HG02981 (cell line): Measurements from ENCODE around the gene ADA.
"Not testable (repeated sequence)": the region's sequence is repeated elsewhere in the genome, so short reads cannot be mapped to it uniquely, and the experiment has no call there.

Source experiments
- ATAC-seq: cut with Tn5 transposase; IDR thresholded peaks from one replicate; pipeline ENCODE4 v1.9.1; 2021; ENCODE audit warnings: mild to moderate bottlenecking, moderate library complexity; ENCODE audit not compliant: unreplicated experiment

Gene ADA

GRCh38 chr20:44601236-44601671 lies 50.2 kb downstream of the ADA start:
- no peak for ATAC-seq

DNA sequence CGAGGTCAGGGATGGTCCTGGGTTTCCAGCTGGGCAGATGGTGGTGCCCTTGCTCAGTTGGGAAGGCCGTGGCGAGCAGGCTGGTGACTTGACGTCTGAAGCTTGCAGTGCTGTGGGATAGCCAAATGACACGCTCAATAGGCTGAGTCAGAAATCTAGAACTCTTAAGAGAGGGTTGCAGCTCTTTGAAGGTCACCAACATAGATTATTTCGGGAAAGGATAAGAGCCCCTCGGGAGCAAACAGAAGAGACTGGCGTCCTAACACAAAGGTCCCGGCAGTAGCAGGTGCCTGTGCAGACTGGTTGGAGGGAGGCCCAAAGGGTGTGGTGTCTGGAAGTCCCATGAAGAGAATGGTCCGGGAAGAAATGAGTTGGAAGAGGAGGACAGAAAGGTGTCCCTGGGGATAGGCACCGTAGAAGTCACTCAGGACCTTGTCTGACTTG lies 50.7 kb downstream of the ADA start:
- no peak for ATAC-seq

GRCh38 chr20:44600301-44600700 lies 51.2 kb downstream of the ADA start:
- no peak for ATAC-seq

DNA sequence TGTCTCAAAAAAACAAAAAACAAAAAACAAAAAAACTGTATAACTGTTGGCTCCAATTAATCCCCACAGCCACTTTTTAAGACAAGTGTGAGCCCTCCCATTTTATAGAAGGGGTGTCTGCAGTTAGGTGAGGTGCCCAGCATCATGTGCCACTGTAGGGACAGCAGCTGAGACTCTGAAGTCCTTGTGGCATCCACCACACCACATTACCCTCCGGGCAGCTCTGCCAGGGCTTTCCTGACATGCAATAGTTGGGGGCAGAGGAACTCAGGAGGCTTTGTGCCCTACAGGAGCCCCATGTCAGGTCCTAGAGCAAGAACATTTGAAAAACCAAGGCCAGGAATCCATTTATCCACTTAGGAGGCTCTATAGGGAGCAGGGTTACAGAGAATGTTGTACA lies 51.8 kb downstream of the ADA start:
- ATAC-seq = no peak

GRCh38 chr20:44598423-44599305 lies 52.8 kb downstream of the ADA start:
- peak; percentile 43 for ATAC-seq

GRCh38 chr20:44597930-44598329 lies 53.6 kb downstream of the ADA start:
- no peak for ATAC-seq

GRCh38 chr20:44597516-44597915 lies 54.0 kb downstream of the ADA start:
- no peak for ATAC-seq

- ATAC-seq = no peak
Measured at GRCh38 chr20:44596876-44597275, 54.6 kb downstream of the ADA start.

DNA sequence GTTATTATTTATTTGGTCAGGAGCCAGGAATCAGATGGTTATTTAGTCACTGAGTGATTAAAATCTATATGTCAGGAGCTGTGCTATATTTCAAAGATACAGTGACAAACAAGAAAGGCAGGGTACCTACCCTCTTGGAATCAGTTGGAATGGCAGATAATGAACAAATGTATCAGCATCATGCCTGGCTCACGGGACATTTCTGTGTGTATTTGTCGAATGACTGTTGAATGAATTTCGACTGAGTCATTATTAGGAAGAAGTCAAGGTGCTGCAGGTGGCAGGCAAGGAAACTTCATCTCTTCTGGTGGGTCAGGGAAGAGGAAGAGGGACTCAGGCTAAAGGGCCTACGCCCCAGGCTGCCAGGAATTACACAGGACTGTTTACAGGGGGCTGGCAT lies 55.5 kb downstream of the ADA start:
- no peak for ATAC-seq

- ATAC-seq = peak; percentile 48
Measured at GRCh38 chr20:44594730-44595129, 56.8 kb downstream of the ADA start.

DNA sequence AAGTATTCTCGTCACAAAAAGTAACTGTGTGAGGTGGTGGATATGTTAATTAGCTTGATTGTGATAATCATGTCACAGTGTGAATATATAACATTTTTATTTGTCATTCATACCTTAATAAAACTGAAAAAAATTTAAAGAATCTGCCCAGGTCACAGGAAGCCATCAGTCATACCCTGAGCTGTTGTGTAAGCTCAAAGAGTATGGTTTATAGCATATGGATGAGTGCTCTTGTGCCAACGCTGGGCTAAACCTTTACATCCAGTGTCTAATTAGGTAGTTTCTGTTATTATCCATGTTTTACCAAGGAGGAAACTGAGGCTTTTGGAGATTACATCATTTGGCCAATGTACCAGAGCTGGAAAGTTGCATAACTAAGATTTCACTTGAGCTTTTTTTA lies 57.7 kb downstream of the ADA start:
- ATAC-seq = no peak

DNA sequence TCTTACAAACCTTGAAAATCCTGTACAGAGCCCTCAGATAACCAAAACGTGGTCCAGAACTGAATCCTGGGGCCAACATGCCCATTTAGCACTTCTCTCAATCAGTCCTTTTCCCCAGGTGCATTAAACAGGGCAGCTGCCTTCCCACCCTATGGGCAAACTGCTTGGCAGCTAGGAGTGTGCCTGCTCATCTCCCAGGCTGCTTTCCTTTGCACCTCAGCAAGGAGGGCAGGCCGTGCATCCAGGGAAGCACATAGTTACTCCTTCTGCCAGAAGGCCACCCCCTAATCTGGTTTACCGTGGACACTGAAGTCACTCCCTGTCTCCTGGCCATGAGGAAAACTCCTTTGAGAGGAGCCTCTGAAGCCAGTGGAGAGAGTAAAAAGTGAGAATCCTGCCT lies 59.1 kb downstream of the ADA start:
- ATAC-seq = no peak

DNA sequence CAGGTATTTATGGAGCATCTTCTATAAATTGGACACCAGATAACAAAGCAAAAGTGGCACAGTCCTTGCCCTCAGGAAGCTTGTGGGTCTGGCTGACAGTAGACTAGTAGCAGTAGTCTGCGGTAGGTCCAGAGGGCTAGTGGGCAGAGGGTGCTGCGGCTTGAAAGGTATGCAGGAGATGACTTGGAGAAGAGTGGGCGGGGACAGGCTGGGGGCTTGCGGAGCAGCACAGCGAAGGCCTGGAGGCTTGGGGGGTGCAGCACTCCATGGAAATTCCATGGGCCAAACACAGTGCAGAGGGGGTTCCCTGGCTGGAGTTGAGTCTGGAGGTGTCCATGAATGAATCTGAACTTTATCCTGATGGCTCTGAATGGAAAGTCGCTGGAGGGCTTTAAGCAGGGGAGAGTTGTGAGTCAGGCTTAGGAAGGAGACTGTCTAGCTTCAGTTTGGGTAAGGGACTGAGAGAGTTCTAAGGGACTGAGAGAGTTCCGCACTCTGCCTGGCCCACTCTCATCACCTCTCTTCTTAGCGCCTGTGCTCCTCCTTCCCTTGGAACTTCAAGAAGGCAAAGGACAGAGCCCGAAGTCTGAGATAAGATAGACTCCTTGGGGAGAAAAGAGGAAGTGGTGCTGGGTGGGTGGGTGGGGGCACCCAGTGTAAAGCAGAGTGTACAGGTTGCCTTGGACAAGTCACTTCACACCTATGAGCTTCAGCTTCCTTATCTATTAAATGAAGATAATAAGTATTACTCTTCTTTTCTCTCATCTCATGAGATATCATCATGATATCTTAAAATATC lies 60.3 kb downstream of the ADA start:
- ATAC-seq = no peak

GRCh38 chr20:44589537-44589936 lies 62.0 kb downstream of the ADA start:
- no peak for ATAC-seq

DNA sequence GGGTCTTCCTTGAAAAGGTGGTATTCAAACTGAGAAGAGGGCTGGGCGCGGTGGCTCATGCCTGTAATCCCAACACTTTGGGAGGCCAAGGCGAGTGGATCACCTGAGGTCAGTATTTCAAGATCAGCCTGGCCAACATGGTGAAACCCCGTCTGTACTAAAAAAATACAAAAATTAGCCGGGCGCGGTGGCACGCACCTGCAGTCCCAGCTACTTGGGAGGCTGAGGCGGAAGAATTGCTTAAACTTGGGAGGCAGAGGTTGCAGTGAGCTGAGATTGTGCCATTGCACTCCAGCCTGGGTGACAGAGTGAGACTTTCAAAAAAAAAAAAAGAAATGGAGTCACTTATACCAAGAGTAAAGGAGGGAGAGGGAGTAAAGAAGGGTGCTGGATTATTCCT lies 63.2 kb downstream of the ADA start:
- not testable (repeated sequence) for ATAC-seq

GRCh38 chr20:44587035-44587980 lies 64.2 kb downstream of the ADA start:
- no peak for ATAC-seq

GRCh38 chr20:44586289-44586911 lies 65.1 kb downstream of the ADA start:
- peak; percentile 56 for ATAC-seq

- ATAC-seq = no peak
Measured at GRCh38 chr20:44585057-44585963, 66.2 kb downstream of the ADA start.

DNA sequence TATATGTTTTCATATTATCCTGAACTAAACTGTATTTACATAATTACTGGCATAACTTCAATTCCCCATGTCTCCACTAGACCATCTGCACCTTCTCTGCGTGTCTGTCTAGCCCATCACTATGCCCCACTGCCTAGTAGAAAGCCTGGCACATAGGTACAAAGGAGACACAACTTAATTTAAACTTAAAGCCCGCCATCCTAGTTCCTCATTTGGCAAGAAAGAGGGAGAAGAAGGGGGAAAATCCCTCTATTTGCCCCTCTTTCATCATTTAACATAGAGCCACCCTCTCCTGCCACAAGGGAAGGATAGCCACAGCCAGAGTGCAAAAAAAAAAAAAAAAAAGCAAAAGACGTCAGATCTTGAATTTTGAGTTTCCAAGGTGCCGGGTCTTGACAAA lies 67.3 kb downstream of the ADA start:
- ATAC-seq = no peak
